Transverse colon (tissue), 3 donors: Measurements from ENCODE around the gene ARVCF.

Experiments used
- EP300 ChIP-seq: sonication (generic); formaldehyde crosslinking; IDR thresholded peaks from one replicate; pipeline ENCODE4 v1.6.1; 2017; ENCODE audit warnings: antibody characterized with exemption, low read depth
- POLR2A ChIP-seq: fragments of 450-650 bp; IDR thresholded peaks from one replicate; pipeline ENCODE4 v1.6.1; 2016; ENCODE audit warnings: antibody characterized with exemption, mild to moderate bottlenecking, moderate library complexity
- TF ChIP-seq, protein P1 (sequence below), 5 experiments: fragments of 200-600 bp in 3 of 5; fragments of 450-650 bp in 2 of 5; sonication (generic) in 3 of 5; IDR thresholded peaks; 1 replicate in 2 of 5; 2 replicates in 3 of 5; pipeline ENCODE4 v1.5.1; 2016 to 2017; ENCODE audit warnings: antibody characterized with exemption in 5 of 5, inconsistent platforms in 3 of 5, mild to moderate bottlenecking in 2 of 5, moderate library complexity in 1 of 5

DNA sequence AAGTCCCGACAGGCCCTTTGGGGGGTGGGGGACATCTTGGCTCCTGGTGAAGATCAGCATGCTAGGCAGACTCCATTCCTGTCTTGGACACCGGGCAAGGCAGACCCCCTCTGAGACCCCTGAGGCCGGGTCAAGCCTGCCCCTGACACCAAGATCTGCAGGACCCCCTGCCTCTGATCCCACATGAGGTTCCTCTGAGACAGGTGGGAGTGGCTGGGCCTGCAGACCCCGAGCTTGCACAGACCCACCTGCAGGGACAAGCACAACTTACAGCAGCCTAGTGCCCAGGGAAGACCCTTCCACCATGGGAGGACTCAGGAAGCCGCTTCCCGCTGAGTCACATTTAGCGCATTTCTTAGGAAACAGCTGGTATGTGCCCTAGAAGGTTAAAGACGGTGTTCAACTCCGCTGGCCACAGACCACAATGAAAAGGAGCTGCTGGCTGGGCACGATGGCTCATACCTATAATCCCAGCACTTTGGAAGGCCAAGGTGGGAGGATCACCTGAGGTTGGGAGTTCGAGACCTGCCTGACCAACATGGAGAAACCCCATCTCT lies 15.5 kb downstream of the ARVCF start:
- TF ChIP-seq, protein P1, sequence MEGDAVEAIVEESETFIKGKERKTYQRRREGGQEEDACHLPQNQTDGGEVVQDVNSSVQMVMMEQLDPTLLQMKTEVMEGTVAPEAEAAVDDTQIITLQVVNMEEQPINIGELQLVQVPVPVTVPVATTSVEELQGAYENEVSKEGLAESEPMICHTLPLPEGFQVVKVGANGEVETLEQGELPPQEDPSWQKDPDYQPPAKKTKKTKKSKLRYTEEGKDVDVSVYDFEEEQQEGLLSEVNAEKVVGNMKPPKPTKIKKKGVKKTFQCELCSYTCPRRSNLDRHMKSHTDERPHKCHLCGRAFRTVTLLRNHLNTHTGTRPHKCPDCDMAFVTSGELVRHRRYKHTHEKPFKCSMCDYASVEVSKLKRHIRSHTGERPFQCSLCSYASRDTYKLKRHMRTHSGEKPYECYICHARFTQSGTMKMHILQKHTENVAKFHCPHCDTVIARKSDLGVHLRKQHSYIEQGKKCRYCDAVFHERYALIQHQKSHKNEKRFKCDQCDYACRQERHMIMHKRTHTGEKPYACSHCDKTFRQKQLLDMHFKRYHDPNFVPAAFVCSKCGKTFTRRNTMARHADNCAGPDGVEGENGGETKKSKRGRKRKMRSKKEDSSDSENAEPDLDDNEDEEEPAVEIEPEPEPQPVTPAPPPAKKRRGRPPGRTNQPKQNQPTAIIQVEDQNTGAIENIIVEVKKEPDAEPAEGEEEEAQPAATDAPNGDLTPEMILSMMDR (IDR thresholded peaks at IDR 0.05), result no peak
- no peak for TF ChIP-seq POLR2A
- TF ChIP-seq EP300, result no peak
